Liver (tissue), 9 donors: Measurements from ENCODE around the gene NUBP1. TPM values are rescaled to one million over a fixed set of nuclear protein-coding genes. Genes with fewer than 3 reads are reported as not detected.

ENCODE experiments used
- DNase-seq: peaks from one replicate; pipeline ENCODE4 v3.0.0-alpha.2; 2017; ENCODE audit warnings: low spot score
- H3K27ac ChIP-seq, 2 donors: one replicate each; pipeline ENCODE4 v1.7.0; 2013; ENCODE audit warnings: inconsistent platforms in 2 of 2, low read length in 2 of 2, control low read depth in 1 of 2, low read depth in 1 of 2, mild to moderate bottlenecking in 1 of 2
- H3K27me3 ChIP-seq, 4 donors: one replicate each; pipeline versions ENCODE4 v1.6.1 to v1.7.0; 2013; ENCODE audit warnings: low read length in 3 of 4, inconsistent platforms in 1 of 4, mild to moderate bottlenecking in 1 of 4, moderate library complexity in 1 of 4; ENCODE audit not compliant: control insufficient read depth in 4 of 4, insufficient read depth in 4 of 4
- H3K36me3 ChIP-seq, 4 donors: one replicate each; pipeline versions ENCODE4 v1.6.1 to v1.7.0; 2013; ENCODE audit warnings: low read length in 3 of 4, mild to moderate bottlenecking in 3 of 4, low read depth in 1 of 4, moderate library complexity in 1 of 4; ENCODE audit not compliant: control insufficient read depth in 4 of 4, insufficient read depth in 3 of 4
- H3K4me1 ChIP-seq, 4 donors: one replicate each; pipeline versions ENCODE4 v1.6.1 to v1.7.0; 2013; ENCODE audit warnings: low read length in 3 of 4, mild to moderate bottlenecking in 3 of 4, moderate library complexity in 1 of 4; ENCODE audit not compliant: control insufficient read depth in 4 of 4, insufficient read depth in 4 of 4
- H3K4me3 ChIP-seq, 3 donors: one replicate each; pipeline versions ENCODE4 v1.6.1 to v1.7.0; 2013; ENCODE audit warnings: low read length in 3 of 3, control low read depth in 1 of 3, low read depth in 1 of 3, mild to moderate bottlenecking in 1 of 3
- H3K9ac ChIP-seq, 2 donors: one replicate each; pipeline ENCODE4 v1.7.0; 2013; ENCODE audit warnings: low read length in 2 of 2, mild to moderate bottlenecking in 2 of 2, moderate library complexity in 2 of 2, control low read depth in 1 of 2, low read depth in 1 of 2
- H3K9me3 ChIP-seq, 4 donors: one replicate each; pipeline versions ENCODE4 v1.6.1 to v1.7.0; 2013; ENCODE audit warnings: low read length in 3 of 4; ENCODE audit not compliant: control insufficient read depth in 4 of 4
- CTCF ChIP-seq: fragments of 150-350 bp; IDR thresholded peaks from 2 replicates; pipeline ENCODE4 v1.5.1; 2017; ENCODE audit warnings: improper control_type of control experiment, low read depth, low read length; ENCODE audit not compliant: missing input control
- EGR1 ChIP-seq, 2 donors: IDR thresholded peaks; 2 replicates each; pipeline ENCODE4 v1.6.1; 2016 to 2018; ENCODE audit warnings: antibody characterized with exemption in 2 of 2, low read depth in 2 of 2
- FOXA1 ChIP-seq: IDR thresholded peaks from 2 replicates; pipeline ENCODE4 v1.6.1; 2016; ENCODE audit warnings: antibody characterized with exemption
- GABPA ChIP-seq, 2 donors: IDR thresholded peaks in 1 of 2; conservative IDR thresholded peaks in 1 of 2; 2 replicates each; pipeline ENCODE4 v1.6.1; 2016; ENCODE audit warnings: antibody characterized with exemption in 2 of 2, mild to moderate bottlenecking in 1 of 2, moderate library complexity in 1 of 2
- HNF4A ChIP-seq, 2 donors: conservative IDR thresholded peaks; 2 replicates each; pipeline ENCODE4 v1.6.1; 2016; ENCODE audit warnings: antibody characterized with exemption in 2 of 2, mild to moderate bottlenecking in 2 of 2
- JUND ChIP-seq, 2 donors: IDR thresholded peaks; 2 replicates each; pipeline ENCODE4 v1.6.1; 2016; ENCODE audit warnings: antibody characterized with exemption in 2 of 2
- NR2F2 ChIP-seq: IDR thresholded peaks from 2 replicates; pipeline ENCODE4 v1.6.1; 2016; ENCODE audit warnings: antibody characterized with exemption
- RXRA ChIP-seq, 2 donors: IDR thresholded peaks; 2 replicates each; pipeline ENCODE4 v1.6.1; 2017 to 2018; ENCODE audit warnings: antibody characterized with exemption in 2 of 2, mild to moderate bottlenecking in 1 of 2
- SP1 ChIP-seq: IDR thresholded peaks from 2 replicates; pipeline ENCODE4 v1.6.1; 2018; ENCODE audit warnings: antibody characterized with exemption, mild to moderate bottlenecking
- TAF1 ChIP-seq: conservative IDR thresholded peaks from 2 replicates; pipeline ENCODE4 v1.6.1; 2016; ENCODE audit warnings: antibody characterized with exemption, mild to moderate bottlenecking
- ZBTB33 ChIP-seq: IDR thresholded peaks from 2 replicates; pipeline ENCODE4 v1.6.1; 2016; ENCODE audit warnings: antibody characterized with exemption
- WGBS: extraction: QIAGEN DNeasy Blood & Tissue Kit; methylation state at CpG from one replicate; pipeline ENCODE4 v1.1.7; 2013; 5-methylcytosine and 5-hydroxymethylcytosine counted together
- polyA plus RNA-seq, 2 donors: library from polyadenylated mRNA; stranded (reverse) in 1 of 2; unstranded in 1 of 2; fragments of 200-250 nt in 1 of 2; fragments of >200 nt in 1 of 2; fragmentation: Nextera tagmentation in 1 of 2; extraction: Ambion mirVana in 1 of 2; gene quantifications; one replicate each; pipeline versions ENCODE4 v1.2.1 to v1.2.3, GENCODE V29; 2013 to 2015
- total RNA-seq, 2 donors: library from RNA; depleted of rRNA; stranded (reverse); fragments of >200 nt; gene quantifications; one replicate each; pipeline ENCODE4 v1.2.3, GENCODE V29; 2014
- TF ChIP-seq, protein P1 (sequence below): IDR thresholded peaks from 2 replicates; pipeline ENCODE4 v1.6.1; 2016; ENCODE audit warnings: antibody characterized with exemption, mild to moderate bottlenecking
- donor health status: healthy.
- donor health status: healthy.
- donor health status: healthy.
- donor health status: healthy.
- donor health status: healthy.

Gene NUBP1
- total and polyA plus RNA-seq, 4 donors, result 16.6 to 22.5 (median 20.3) TPM

GRCh38 chr16:10763456-10763855, 19.8 kb downstream of the NUBP1 start:
- WGBS, result 95% methylated on average over 7 of the region's 7 CpGs
- peaks cover 23 to 57% (median 34%) of the 10 kb centered on the region in 4 donors for H3K36me3 ChIP-seq
- H3K9me3 ChIP-seq, result no peaks in the 10 kb centered on the region
- H3K27me3 ChIP-seq, result no peaks in the 10 kb centered on the region
- H3K4me1 ChIP-seq, result no peaks in the 10 kb centered on the region
- H3K4me3 ChIP-seq, result no peak overlapping the region
- TF ChIP-seq JUND (IDR thresholded peaks at IDR 0.05), result no peak
- TF ChIP-seq, protein P1, sequence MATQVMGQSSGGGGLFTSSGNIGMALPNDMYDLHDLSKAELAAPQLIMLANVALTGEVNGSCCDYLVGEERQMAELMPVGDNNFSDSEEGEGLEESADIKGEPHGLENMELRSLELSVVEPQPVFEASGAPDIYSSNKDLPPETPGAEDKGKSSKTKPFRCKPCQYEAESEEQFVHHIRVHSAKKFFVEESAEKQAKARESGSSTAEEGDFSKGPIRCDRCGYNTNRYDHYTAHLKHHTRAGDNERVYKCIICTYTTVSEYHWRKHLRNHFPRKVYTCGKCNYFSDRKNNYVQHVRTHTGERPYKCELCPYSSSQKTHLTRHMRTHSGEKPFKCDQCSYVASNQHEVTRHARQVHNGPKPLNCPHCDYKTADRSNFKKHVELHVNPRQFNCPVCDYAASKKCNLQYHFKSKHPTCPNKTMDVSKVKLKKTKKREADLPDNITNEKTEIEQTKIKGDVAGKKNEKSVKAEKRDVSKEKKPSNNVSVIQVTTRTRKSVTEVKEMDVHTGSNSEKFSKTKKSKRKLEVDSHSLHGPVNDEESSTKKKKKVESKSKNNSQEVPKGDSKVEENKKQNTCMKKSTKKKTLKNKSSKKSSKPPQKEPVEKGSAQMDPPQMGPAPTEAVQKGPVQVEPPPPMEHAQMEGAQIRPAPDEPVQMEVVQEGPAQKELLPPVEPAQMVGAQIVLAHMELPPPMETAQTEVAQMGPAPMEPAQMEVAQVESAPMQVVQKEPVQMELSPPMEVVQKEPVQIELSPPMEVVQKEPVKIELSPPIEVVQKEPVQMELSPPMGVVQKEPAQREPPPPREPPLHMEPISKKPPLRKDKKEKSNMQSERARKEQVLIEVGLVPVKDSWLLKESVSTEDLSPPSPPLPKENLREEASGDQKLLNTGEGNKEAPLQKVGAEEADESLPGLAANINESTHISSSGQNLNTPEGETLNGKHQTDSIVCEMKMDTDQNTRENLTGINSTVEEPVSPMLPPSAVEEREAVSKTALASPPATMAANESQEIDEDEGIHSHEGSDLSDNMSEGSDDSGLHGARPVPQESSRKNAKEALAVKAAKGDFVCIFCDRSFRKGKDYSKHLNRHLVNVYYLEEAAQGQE, result no peak
- TF ChIP-seq NR2F2, result no peak
- no peak for TF ChIP-seq GABPA (IDR thresholded peaks at IDR 0.05 in 1 of 2, conservative IDR thresholded peaks at IDR 0.05 in 1 of 2)
- no peak for TF ChIP-seq TAF1
- TF ChIP-seq FOXA1, result no peak
- no peak for TF ChIP-seq ZBTB33
- no peak for DNase-seq
- no peak overlapping the region for H3K27ac ChIP-seq
- no peak overlapping the region for H3K9ac ChIP-seq

GRCh38 chr16:10765772-10766171, 22.1 kb downstream of the NUBP1 start:
- 94% methylated on average over 4 of the region's 4 CpGs for WGBS
- TF ChIP-seq, protein P1, result no peak
- TF ChIP-seq SP1 (no peak), FOXA1 (no peak), HNF4A (conservative IDR thresholded peaks at IDR 0.05) (no peak), TAF1 (no peak), GABPA (IDR thresholded peaks at IDR 0.05 in 1 of 2, conservative IDR thresholded peaks at IDR 0.05 in 1 of 2) (no peak), JUND (IDR thresholded peaks at IDR 0.05) (no peak), EGR1 (IDR thresholded peaks at IDR 0.05; ENCODE audit: low read depth in 2 of 2) (no peak), CTCF (no peak), RXRA (IDR thresholded peaks at IDR 0.05) (no peak)
- H3K27ac ChIP-seq, result no peak overlapping the region
- H3K4me3 ChIP-seq, result no peak overlapping the region
- H3K4me1 ChIP-seq, result no peaks in the 10 kb centered on the region
- peaks cover 16 to 47% (median 23%) of the 10 kb centered on the region in 4 donors for H3K36me3 ChIP-seq
- H3K9ac ChIP-seq, result no peak overlapping the region
- H3K27me3 ChIP-seq, result no peaks in the 10 kb centered on the region
- no peak for DNase-seq
- H3K9me3 ChIP-seq, result no peaks in the 10 kb centered on the region
